ENCODE measurements around the gene MYRIP.

GRCh38 chr3:40009991-40010390 lies 200.6 kb downstream of the MYRIP start:
- TF ChIP-seq POLR2A (IDR thresholded peaks at IDR 0.05; ENCODE audit: low read depth, low read length), result no peak
- TF ChIP-seq POLR2AphosphoS5 (IDR thresholded peaks at IDR 0.05; ENCODE audit: low read depth, low read length), result no peak
- no peak for TF ChIP-seq TAF1 (IDR thresholded peaks at IDR 0.05; ENCODE audit: low read depth, low read length)
- no peak for TF ChIP-seq SPI1 (IDR thresholded peaks at IDR 0.05; ENCODE audit: low read depth, low read length)
- TF ChIP-seq PAX5 (IDR thresholded peaks at IDR 0.05; ENCODE audit: insufficient read depth, low read length, severe bottlenecking), result no peak

All from GM12891 (cell line).